WTC11 (cell line): ENCODE results near the gene PTP4A1. TPM values are rescaled to one million over a fixed set of nuclear protein-coding genes. Genes with fewer than 3 reads are reported as not detected.

Experiments
- ATAC-seq: fragments of 200-7000 bp; cut with Tn5 transposase; 2 replicates; pipeline ENCODE4 v1.10.0; 2021; ENCODE audit warnings: mild to moderate bottlenecking, moderate library complexity
- CTCF ChIA-PET: fragments of 300-600 bp; sonication (Branson Sonifier 250); formaldehyde crosslinking; loops from one replicate; lab custom pipeline; 2021; ENCODE audit warnings: antibody characterized with exemption; lab: Charles Lee
- POLR2A ChIA-PET: fragments of 350-600 bp; sonication (Branson Sonifier 250); formaldehyde crosslinking; loops from one replicate; lab custom pipeline; 2021; ENCODE audit warnings: antibody characterized with exemption; lab: Charles Lee
- DNase-seq: peaks from one replicate; pipeline ENCODE4 v3.0.0; 2021; ENCODE audit warnings: low spot score
- H3K27ac Mint-ChIP-seq: 2 replicates; pipeline ENCODE4 v1.8.0; 2021; ENCODE audit warnings: mixed read lengths
- H3K27me3 Mint-ChIP-seq: 2 replicates; pipeline ENCODE4 v1.8.0; 2021; ENCODE audit warnings: low read depth, mild to moderate bottlenecking, moderate library complexity, mixed read lengths
- H3K36me3 Mint-ChIP-seq: 2 replicates; pipeline ENCODE4 v1.8.0; 2021; ENCODE audit warnings: mixed read lengths
- H3K4me1 Mint-ChIP-seq: 2 replicates; pipeline ENCODE4 v1.8.0; 2022; ENCODE audit warnings: mixed read lengths
- H3K4me3 Mint-ChIP-seq: 2 replicates; pipeline ENCODE4 v1.8.0; 2021; ENCODE audit warnings: mild to moderate bottlenecking, moderate library complexity, mixed read lengths
- H3K9me3 Mint-ChIP-seq: 2 replicates; pipeline ENCODE4 v1.8.0; 2021; ENCODE audit warnings: mixed read lengths
- FOXK1 ChIP-seq: sonication (generic); formaldehyde crosslinking; IDR thresholded peaks from 2 replicates; pipeline ENCODE4 v1.8.0; 2022; ENCODE audit warnings: mild to moderate bottlenecking, moderate library complexity, missing genetic modification reagents
- GABPB1 ChIP-seq: sonication (generic); formaldehyde crosslinking; IDR thresholded peaks from 2 replicates; pipeline ENCODE4 v1.8.1; 2023; ENCODE audit warnings: mild to moderate bottlenecking, missing genetic modification reagents
- IRF2 ChIP-seq: sonication (generic); formaldehyde crosslinking; IDR thresholded peaks from 2 replicates; pipeline ENCODE4 v1.8.0; 2022; ENCODE audit warnings: low read depth, missing genetic modification reagents, borderline replicate concordance
- JAZF1 ChIP-seq: fragments of 250-450 bp; sonication (Bioruptor Pico); IDR thresholded peaks from 2 replicates; pipeline ENCODE4 v1.9.0; 2021; ENCODE audit warnings: moderate library complexity, mild to moderate bottlenecking, inconsistent platforms
- MYBL2 ChIP-seq: sonication (generic); formaldehyde crosslinking; IDR thresholded peaks from 2 replicates; pipeline ENCODE4 v1.8.1; 2023; ENCODE audit warnings: mild to moderate bottlenecking, moderate library complexity, missing genetic modification reagents
- NFYB ChIP-seq: sonication (generic); formaldehyde crosslinking; conservative IDR thresholded peaks from 2 replicates; pipeline ENCODE4 v1.8.0; 2022; ENCODE audit warnings: low read depth, missing genetic modification reagents
- OVOL2 ChIP-seq: fragments of 250-450 bp; sonication (Bioruptor Pico); IDR thresholded peaks from 2 replicates; pipeline ENCODE4 v1.9.0; 2021; ENCODE audit warnings: mild to moderate bottlenecking, borderline replicate concordance
- SMAD3 ChIP-seq: sonication (generic); formaldehyde crosslinking; IDR thresholded peaks from 2 replicates; pipeline ENCODE4 v1.8.0; 2022; ENCODE audit warnings: missing genetic modification reagents, mild to moderate bottlenecking, borderline replicate concordance
- TCF7 ChIP-seq: sonication (generic); formaldehyde crosslinking; IDR thresholded peaks from 2 replicates; pipeline ENCODE4 v1.8.0; 2022; ENCODE audit warnings: mild to moderate bottlenecking, low read depth, missing genetic modification reagents, moderate library complexity
- ZNF138 ChIP-seq: sonication (generic); formaldehyde crosslinking; conservative IDR thresholded peaks from 2 replicates; pipeline ENCODE4 v1.8.1; 2022; ENCODE audit warnings: mild to moderate bottlenecking, moderate library complexity, missing genetic modification reagents
- ZNF263 ChIP-seq: sonication (generic); formaldehyde crosslinking; IDR thresholded peaks from 2 replicates; pipeline ENCODE4 v1.8.1; 2022; ENCODE audit warnings: low read depth, mild to moderate bottlenecking, moderate library complexity, missing genetic modification reagents
- ZNF416 ChIP-seq: fragments of 250-450 bp; sonication (Bioruptor Pico); IDR thresholded peaks from 2 replicates; pipeline ENCODE4 v1.9.0; 2021; ENCODE audit warnings: mild to moderate bottlenecking, inconsistent platforms
- ZNF671 ChIP-seq: fragments of 250-450 bp; sonication (Bioruptor Pico); IDR thresholded peaks from 2 replicates; pipeline ENCODE4 v1.8.0; 2021; ENCODE audit warnings: mild to moderate bottlenecking
- total RNA-seq: library from RNA; stranded (reverse); gene quantifications from 3 replicates; pipeline ENCODE4 v1.2.3, GENCODE V29; 2021
- TF ChIP-seq, protein P1 (sequence below): sonication (generic); formaldehyde crosslinking; IDR thresholded peaks from 2 replicates; pipeline ENCODE4 v1.8.1; 2023; ENCODE audit warnings: mild to moderate bottlenecking, missing genetic modification reagents, moderate library complexity
- TF ChIP-seq, protein P2 (sequence below): sonication (generic); formaldehyde crosslinking; IDR thresholded peaks from 2 replicates; pipeline ENCODE4 v1.8.0; 2023; ENCODE audit warnings: missing genetic modification reagents
- TF ChIP-seq, protein P3 (sequence below): sonication (generic); formaldehyde crosslinking; IDR thresholded peaks from 2 replicates; pipeline ENCODE4 v1.8.0; 2023; ENCODE audit warnings: mild to moderate bottlenecking, missing genetic modification reagents
- TF ChIP-seq, protein P4 (sequence below): sonication (generic); formaldehyde crosslinking; IDR thresholded peaks from 2 replicates; pipeline ENCODE4 v1.8.1; 2022; ENCODE audit warnings: mild to moderate bottlenecking, moderate library complexity, missing genetic modification reagents
- TF ChIP-seq, protein P5 (sequence below): fragments of 250-450 bp; sonication (Bioruptor Pico); IDR thresholded peaks from 2 replicates; pipeline ENCODE4 v1.9.0; 2021; ENCODE audit warnings: mild to moderate bottlenecking, borderline replicate concordance
- TF ChIP-seq, protein P6 (sequence below): fragments of 250-450 bp; sonication (Bioruptor Pico); IDR thresholded peaks from 2 replicates; pipeline ENCODE4 v1.9.0; 2021; ENCODE audit warnings: moderate library complexity, mild to moderate bottlenecking, inconsistent platforms, borderline replicate concordance
- TF ChIP-seq, protein P7 (sequence below): sonication (generic); formaldehyde crosslinking; IDR thresholded peaks from 2 replicates; pipeline ENCODE4 v1.8.0; 2022; ENCODE audit warnings: missing genetic modification reagents

The PTP4A1 gene
- total RNA-seq, 1 experiment from 2014 or later: 56.9 TPM

DNA sequence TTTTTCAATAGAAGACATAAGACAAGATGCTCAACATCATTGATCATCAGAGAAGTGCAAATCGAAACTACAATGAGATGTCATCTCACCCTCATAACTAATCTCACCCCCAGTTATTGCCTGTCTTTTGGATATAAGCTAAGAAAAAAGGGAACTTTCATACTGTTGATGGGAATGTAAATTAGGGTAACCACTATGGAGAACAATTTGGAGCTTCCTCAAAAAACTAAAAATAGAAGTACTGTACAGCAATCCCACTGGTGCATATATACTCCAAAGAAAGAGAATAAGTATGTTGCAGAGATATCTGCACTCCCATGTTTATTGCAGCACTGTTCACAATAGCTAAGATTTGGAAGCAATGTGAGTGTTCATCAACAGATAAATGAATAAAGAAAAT is 37.0 kb downstream of the PTP4A1 start:
- no peak overlapping the region for H3K27ac Mint-ChIP-seq
- H3K36me3 Mint-ChIP-seq: 0 out of 2 replicates have a peak, but pooled peaks cover 2% of the 10 kb centered on the region
- CTCF ChIA-PET: interaction anchor here (1.0 kb wide), 1 partner anchor 11 kb away, joined by 8 read pairs; no protein-coding TSS in a partner anchor
- H3K27me3 Mint-ChIP-seq: peaks cover 4% of the 10 kb centered on the region; the same call in 1 of the 2 replicates
- TF ChIP-seq, protein P1, sequence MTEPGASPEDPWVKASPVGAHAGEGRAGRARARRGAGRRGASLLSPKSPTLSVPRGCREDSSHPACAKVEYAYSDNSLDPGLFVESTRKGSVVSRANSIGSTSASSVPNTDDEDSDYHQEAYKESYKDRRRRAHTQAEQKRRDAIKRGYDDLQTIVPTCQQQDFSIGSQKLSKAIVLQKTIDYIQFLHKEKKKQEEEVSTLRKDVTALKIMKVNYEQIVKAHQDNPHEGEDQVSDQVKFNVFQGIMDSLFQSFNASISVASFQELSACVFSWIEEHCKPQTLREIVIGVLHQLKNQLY: no peak
- TF ChIP-seq ZNF138 (CRISPR knock-in tag) (no peak), JAZF1 (CRISPR knock-in tag) (no peak), ZNF263 (no peak), MYBL2 (CRISPR knock-in tag) (no peak), TCF7 (CRISPR knock-in tag) (no peak), ZNF416 (CRISPR knock-in tag) (no peak), SMAD3 (CRISPR knock-in tag) (no peak), IRF2 (no peak), GABPB1 (CRISPR knock-in tag) (no peak), FOXK1 (CRISPR knock-in tag) (no peak), ZNF671 (no peak), NFYB (no peak), OVOL2 (CRISPR knock-in tag) (no peak)
- TF ChIP-seq, protein P2, sequence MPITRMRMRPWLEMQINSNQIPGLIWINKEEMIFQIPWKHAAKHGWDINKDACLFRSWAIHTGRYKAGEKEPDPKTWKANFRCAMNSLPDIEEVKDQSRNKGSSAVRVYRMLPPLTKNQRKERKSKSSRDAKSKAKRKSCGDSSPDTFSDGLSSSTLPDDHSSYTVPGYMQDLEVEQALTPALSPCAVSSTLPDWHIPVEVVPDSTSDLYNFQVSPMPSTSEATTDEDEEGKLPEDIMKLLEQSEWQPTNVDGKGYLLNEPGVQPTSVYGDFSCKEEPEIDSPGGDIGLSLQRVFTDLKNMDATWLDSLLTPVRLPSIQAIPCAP (CRISPR knock-in tag): no peak
- TF ChIP-seq, protein P3, sequence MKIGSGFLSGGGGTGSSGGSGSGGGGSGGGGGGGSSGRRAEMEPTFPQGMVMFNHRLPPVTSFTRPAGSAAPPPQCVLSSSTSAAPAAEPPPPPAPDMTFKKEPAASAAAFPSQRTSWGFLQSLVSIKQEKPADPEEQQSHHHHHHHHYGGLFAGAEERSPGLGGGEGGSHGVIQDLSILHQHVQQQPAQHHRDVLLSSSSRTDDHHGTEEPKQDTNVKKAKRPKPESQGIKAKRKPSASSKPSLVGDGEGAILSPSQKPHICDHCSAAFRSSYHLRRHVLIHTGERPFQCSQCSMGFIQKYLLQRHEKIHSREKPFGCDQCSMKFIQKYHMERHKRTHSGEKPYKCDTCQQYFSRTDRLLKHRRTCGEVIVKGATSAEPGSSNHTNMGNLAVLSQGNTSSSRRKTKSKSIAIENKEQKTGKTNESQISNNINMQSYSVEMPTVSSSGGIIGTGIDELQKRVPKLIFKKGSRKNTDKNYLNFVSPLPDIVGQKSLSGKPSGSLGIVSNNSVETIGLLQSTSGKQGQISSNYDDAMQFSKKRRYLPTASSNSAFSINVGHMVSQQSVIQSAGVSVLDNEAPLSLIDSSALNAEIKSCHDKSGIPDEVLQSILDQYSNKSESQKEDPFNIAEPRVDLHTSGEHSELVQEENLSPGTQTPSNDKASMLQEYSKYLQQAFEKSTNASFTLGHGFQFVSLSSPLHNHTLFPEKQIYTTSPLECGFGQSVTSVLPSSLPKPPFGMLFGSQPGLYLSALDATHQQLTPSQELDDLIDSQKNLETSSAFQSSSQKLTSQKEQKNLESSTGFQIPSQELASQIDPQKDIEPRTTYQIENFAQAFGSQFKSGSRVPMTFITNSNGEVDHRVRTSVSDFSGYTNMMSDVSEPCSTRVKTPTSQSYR (CRISPR knock-in tag): no peak
- TF ChIP-seq, protein P4, sequence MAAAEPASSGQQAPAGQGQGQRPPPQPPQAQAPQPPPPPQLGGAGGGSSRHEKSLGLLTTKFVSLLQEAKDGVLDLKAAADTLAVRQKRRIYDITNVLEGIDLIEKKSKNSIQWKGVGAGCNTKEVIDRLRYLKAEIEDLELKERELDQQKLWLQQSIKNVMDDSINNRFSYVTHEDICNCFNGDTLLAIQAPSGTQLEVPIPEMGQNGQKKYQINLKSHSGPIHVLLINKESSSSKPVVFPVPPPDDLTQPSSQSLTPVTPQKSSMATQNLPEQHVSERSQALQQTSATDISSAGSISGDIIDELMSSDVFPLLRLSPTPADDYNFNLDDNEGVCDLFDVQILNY: no peak
- TF ChIP-seq, protein P5, sequence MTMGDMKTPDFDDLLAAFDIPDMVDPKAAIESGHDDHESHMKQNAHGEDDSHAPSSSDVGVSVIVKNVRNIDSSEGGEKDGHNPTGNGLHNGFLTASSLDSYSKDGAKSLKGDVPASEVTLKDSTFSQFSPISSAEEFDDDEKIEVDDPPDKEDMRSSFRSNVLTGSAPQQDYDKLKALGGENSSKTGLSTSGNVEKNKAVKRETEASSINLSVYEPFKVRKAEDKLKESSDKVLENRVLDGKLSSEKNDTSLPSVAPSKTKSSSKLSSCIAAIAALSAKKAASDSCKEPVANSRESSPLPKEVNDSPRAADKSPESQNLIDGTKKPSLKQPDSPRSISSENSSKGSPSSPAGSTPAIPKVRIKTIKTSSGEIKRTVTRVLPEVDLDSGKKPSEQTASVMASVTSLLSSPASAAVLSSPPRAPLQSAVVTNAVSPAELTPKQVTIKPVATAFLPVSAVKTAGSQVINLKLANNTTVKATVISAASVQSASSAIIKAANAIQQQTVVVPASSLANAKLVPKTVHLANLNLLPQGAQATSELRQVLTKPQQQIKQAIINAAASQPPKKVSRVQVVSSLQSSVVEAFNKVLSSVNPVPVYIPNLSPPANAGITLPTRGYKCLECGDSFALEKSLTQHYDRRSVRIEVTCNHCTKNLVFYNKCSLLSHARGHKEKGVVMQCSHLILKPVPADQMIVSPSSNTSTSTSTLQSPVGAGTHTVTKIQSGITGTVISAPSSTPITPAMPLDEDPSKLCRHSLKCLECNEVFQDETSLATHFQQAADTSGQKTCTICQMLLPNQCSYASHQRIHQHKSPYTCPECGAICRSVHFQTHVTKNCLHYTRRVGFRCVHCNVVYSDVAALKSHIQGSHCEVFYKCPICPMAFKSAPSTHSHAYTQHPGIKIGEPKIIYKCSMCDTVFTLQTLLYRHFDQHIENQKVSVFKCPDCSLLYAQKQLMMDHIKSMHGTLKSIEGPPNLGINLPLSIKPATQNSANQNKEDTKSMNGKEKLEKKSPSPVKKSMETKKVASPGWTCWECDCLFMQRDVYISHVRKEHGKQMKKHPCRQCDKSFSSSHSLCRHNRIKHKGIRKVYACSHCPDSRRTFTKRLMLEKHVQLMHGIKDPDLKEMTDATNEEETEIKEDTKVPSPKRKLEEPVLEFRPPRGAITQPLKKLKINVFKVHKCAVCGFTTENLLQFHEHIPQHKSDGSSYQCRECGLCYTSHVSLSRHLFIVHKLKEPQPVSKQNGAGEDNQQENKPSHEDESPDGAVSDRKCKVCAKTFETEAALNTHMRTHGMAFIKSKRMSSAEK (CRISPR knock-in tag): no peak
- TF ChIP-seq, protein P6, sequence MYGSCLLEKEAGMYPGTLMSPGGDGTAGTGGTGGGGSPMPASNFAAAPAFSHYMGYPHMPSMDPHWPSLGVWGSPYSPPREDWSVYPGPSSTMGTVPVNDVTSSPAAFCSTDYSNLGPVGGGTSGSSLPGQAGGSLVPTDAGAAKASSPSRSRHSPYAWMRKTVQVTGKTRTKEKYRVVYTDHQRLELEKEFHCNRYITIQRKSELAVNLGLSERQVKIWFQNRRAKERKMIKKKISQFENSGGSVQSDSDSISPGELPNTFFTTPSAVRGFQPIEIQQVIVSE (CRISPR knock-in tag): no peak
- TF ChIP-seq, protein P7, sequence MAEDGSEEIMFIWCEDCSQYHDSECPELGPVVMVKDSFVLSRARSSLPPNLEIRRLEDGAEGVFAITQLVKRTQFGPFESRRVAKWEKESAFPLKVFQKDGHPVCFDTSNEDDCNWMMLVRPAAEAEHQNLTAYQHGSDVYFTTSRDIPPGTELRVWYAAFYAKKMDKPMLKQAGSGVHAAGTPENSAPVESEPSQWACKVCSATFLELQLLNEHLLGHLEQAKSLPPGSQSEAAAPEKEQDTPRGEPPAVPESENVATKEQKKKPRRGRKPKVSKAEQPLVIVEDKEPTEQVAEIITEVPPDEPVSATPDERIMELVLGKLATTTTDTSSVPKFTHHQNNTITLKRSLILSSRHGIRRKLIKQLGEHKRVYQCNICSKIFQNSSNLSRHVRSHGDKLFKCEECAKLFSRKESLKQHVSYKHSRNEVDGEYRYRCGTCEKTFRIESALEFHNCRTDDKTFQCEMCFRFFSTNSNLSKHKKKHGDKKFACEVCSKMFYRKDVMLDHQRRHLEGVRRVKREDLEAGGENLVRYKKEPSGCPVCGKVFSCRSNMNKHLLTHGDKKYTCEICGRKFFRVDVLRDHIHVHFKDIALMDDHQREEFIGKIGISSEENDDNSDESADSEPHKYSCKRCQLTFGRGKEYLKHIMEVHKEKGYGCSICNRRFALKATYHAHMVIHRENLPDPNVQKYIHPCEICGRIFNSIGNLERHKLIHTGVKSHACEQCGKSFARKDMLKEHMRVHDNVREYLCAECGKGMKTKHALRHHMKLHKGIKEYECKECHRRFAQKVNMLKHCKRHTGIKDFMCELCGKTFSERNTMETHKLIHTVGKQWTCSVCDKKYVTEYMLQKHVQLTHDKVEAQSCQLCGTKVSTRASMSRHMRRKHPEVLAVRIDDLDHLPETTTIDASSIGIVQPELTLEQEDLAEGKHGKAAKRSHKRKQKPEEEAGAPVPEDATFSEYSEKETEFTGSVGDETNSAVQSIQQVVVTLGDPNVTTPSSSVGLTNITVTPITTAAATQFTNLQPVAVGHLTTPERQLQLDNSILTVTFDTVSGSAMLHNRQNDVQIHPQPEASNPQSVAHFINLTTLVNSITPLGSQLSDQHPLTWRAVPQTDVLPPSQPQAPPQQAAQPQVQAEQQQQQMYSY (CRISPR knock-in tag): no peak
- no peak overlapping the region for H3K4me3 Mint-ChIP-seq
- no peaks in the 10 kb centered on the region for H3K4me1 Mint-ChIP-seq
- H3K9me3 Mint-ChIP-seq: peaks cover 21% of the 10 kb centered on the region
- ATAC-seq (no peak), DNase-seq (no peak)
- POLR2A ChIA-PET: no interaction called here
